HG02763 (cell line): ENCODE measurements around the gene SLC1A1.

Experiments used
- ATAC-seq: cut with Tn5 transposase; IDR thresholded peaks from one replicate; pipeline ENCODE4 v1.9.1; 2021; ENCODE audit warnings: mild to moderate bottlenecking, moderate library complexity; ENCODE audit not compliant: unreplicated experiment

The SLC1A1 gene

GRCh38 chr9:4614627-4615026 lies 124.4 kb downstream of the SLC1A1 start:
- no peak for ATAC-seq

GRCh38 chr9:4615251-4615650 lies 125.0 kb downstream of the SLC1A1 start:
- ATAC-seq, result no peak

GRCh38 chr9:4615778-4616177 lies 125.5 kb downstream of the SLC1A1 start:
- no peak for ATAC-seq

- no peak for ATAC-seq
These were observed 127.5 kb downstream of the SLC1A1 start for GRCh38 chr9:4617752-4618151.

- no peak for ATAC-seq
These were observed 128.4 kb downstream of the SLC1A1 start for GRCh38 chr9:4618700-4619099.

- no peak for ATAC-seq
These were observed 129.9 kb downstream of the SLC1A1 start for GRCh38 chr9:4620057-4620765.

GRCh38 chr9:4620881-4621555 lies 130.8 kb downstream of the SLC1A1 start:
- ATAC-seq, result no peak

- ATAC-seq, result no peak
These were observed 131.7 kb downstream of the SLC1A1 start for GRCh38 chr9:4622016-4622415.

- ATAC-seq, result no peak
These were observed 140.6 kb downstream of the SLC1A1 start for GRCh38 chr9:4630836-4631235.
